ENCODE measurements around the gene PPP3CA.

- no peak for TF ChIP-seq CTCF (conservative IDR thresholded peaks at IDR 0.05)
- TF ChIP-seq EZH2 (IDR thresholded peaks at IDR 0.05; ENCODE audit: low read depth), result no peak
Observed at GRCh38 chr4:101264512-101264911, 82.8 kb downstream of the PPP3CA start.
